ENCODE results near the gene TPPP.

Gene TPPP

GRCh38 chr5:620586-621180 lies 72.5 kb downstream of the TPPP start (continued):
- no peak for TF ChIP-seq ZNF121 (tag by site-specific recombination; IDR thresholded peaks at IDR 0.05)
- TF ChIP-seq AEBP2 (tag by site-specific recombination; IDR thresholded peaks at IDR 0.05; ENCODE audit: borderline replicate concordance) = no peak
- no peak for TF ChIP-seq ZNF223 (tag by site-specific recombination; IDR thresholded peaks at IDR 0.05)
- no peak for TF ChIP-seq ZNF354C (tag by site-specific recombination; IDR thresholded peaks at IDR 0.05; ENCODE audit: borderline replicate concordance, low read depth)
- TF ChIP-seq KLF7 (tag by site-specific recombination; IDR thresholded peaks at IDR 0.05; ENCODE audit: borderline replicate concordance) = no peak
- no peak for TF ChIP-seq ZBTB26 (tag by site-specific recombination; optimal IDR thresholded peaks at IDR 0.05)
- no peak for TF ChIP-seq ZNF132 (tag by site-specific recombination; IDR thresholded peaks at IDR 0.05; ENCODE audit: borderline replicate concordance)
- TF ChIP-seq ZNF571 (tag by site-specific recombination; IDR thresholded peaks at IDR 0.05) = no peak

- Histone ChIP-seq H3K36me3 (ENCODE audit: control insufficient read depth in 2 of 2, insufficient read depth in 1 of 2, low read length in 2 of 2) (peaks cover 42 to 94% of the 10 kb centered on the region in 2 experiments), H3K4me1 (ENCODE audit: control insufficient read depth, insufficient read depth, low read length) (no peaks in the 10 kb centered on the region), H3K9me3 (ENCODE audit: control insufficient read depth, insufficient read depth, low read depth, low read length) (no peaks in the 10 kb centered on the region; the same call in 1 of the 2 replicates), H3K27ac (ENCODE audit: extremely low read depth, low read depth, low read length) (no peak overlapping the region), H3K4me3 (ENCODE audit: low read depth, low read length) (no peak overlapping the region)
- TF ChIP-seq ZNF16 (tag by site-specific recombination; IDR thresholded peaks at IDR 0.05; ENCODE audit: low read depth) = no peak
- TF ChIP-seq SP2 (tag by site-specific recombination; IDR thresholded peaks at IDR 0.05) = no peak
- no peak for TF ChIP-seq ZNF433 (tag by site-specific recombination; IDR thresholded peaks at IDR 0.05; ENCODE audit: low read depth)
- TF ChIP-seq ZNF280C (tag by site-specific recombination; IDR thresholded peaks at IDR 0.05) = no peak
- TF ChIP-seq KLF7 (tag by site-specific recombination; IDR thresholded peaks at IDR 0.05; ENCODE audit: borderline replicate concordance) = no peak
- no peak for TF ChIP-seq ZSCAN5A (tag by site-specific recombination; IDR thresholded peaks at IDR 0.05)
- TF ChIP-seq PBX3 (CRISPR knock-in tag; IDR thresholded peaks at IDR 0.05) = no peak
- no peak for TF ChIP-seq ZNF664 (tag by site-specific recombination; IDR thresholded peaks at IDR 0.05)
- CTCF ChIA-PET = interaction anchor here (0.7 kb wide), 1 partner anchor 173 kb away, joined by 3 read pairs; no protein-coding TSS in a partner anchor
- POLR2A ChIA-PET = no interaction called here
Measured at GRCh38 chr5:620152-620551, 73.0 kb downstream of the TPPP start.

Measured in HEK293 (cell line).